Activated CD4-positive, alpha-beta T cell treated with anti-CD3 and anti-CD28 coated beads, Interleukin-2, amount 50 U/mL, for 24 hours (primary cell): ENCODE results near the gene EEFSEC.

Experiments
- DNase-seq, 2 donors: peaks; one replicate each; pipeline ENCODE4 v3.0.0-alpha.2; 2020; ENCODE audit warnings: low read depth in 1 of 2, low spot score in 1 of 2

EEFSEC gene

GRCh38 chr3:128421966-128422365 lies 268.7 kb downstream of the EEFSEC start:
- DNase-seq, result no peak

GRCh38 chr3:128422762-128423524 lies 269.7 kb downstream of the EEFSEC start:
- no peak for DNase-seq

- DNase-seq, result no peak
These were observed 270.4 kb downstream of the EEFSEC start for GRCh38 chr3:128423525-128424147.

- DNase-seq, result no peak
These were observed 271.3 kb downstream of the EEFSEC start for GRCh38 chr3:128424508-128425069.

- no peak for DNase-seq
These were observed 272.0 kb downstream of the EEFSEC start for GRCh38 chr3:128425142-128425845.

GRCh38 chr3:128425846-128426127 lies 272.5 kb downstream of the EEFSEC start:
- no peak for DNase-seq

- DNase-seq, result peak; percentile 27 to 45
These were observed 273.0 kb downstream of the EEFSEC start for GRCh38 chr3:128426128-128426921.

- no peak for DNase-seq
These were observed 274.0 kb downstream of the EEFSEC start for GRCh38 chr3:128427175-128427857.

- no peak for DNase-seq
These were observed 274.9 kb downstream of the EEFSEC start for GRCh38 chr3:128427872-128428822.

GRCh38 chr3:128429275-128429674 lies 276.0 kb downstream of the EEFSEC start:
- DNase-seq, result no peak

GRCh38 chr3:128429751-128430150 lies 276.5 kb downstream of the EEFSEC start:
- DNase-seq, result no peak

GRCh38 chr3:128430301-128430700 lies 277.0 kb downstream of the EEFSEC start:
- DNase-seq, result no peak

- DNase-seq, result no peak
These were observed 277.4 kb downstream of the EEFSEC start for GRCh38 chr3:128430731-128431130.

GRCh38 chr3:128431803-128432300 lies 278.6 kb downstream of the EEFSEC start:
- no peak for DNase-seq

- no peak for DNase-seq
These were observed 279.2 kb downstream of the EEFSEC start for GRCh38 chr3:128432301-128432970.

GRCh38 chr3:128432971-128433836 lies 279.9 kb downstream of the EEFSEC start:
- DNase-seq, result no peak

- DNase-seq, result no peak
These were observed 280.5 kb downstream of the EEFSEC start for GRCh38 chr3:128433837-128434165.

- no peak for DNase-seq
These were observed 281.2 kb downstream of the EEFSEC start for GRCh38 chr3:128434524-128434923.
